Activated CD4-positive, alpha-beta T cell treated with anti-CD3 and anti-CD28 coated beads for 1 hour (primary cell): ENCODE data around the gene MGAT3.
"Not testable (repeated sequence)": the region's sequence is repeated elsewhere in the genome, so short reads cannot be mapped to it uniquely, and the experiment has no call there.

ENCODE experiments used
- DNase-seq: peaks from one replicate; pipeline ENCODE4 v3.0.0-alpha.2; 2020

Gene MGAT3

DNA sequence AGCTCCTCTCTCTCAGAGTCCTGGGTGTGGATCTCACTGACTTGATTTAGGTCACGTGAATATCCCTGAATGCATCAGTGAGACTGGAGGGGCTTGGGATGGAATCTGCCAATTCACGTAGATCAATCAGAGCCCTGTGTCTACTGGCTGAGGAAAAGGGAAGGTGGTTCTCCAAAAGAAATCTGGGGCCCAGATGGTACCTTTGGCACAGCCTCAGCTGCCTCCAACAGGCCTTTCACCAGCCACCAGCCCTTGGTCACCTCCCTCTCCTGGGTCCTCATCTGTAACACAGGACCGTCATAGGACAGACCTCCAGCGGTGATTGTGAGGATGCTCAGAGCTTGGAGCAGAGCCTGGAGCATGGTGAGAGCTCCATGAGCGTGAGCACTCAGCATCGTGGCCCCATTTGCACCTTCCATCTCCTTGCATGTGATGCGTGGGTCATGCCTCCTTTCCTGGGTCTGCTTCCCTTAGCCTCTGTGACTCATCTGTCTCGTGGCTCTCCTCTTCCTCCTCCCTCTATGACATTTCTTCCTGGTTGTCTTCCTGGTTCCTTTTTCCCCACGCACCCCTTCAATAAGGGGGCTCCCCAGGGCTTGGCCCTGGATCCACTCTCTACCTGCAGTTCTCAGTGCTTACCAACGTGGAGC lies 37.8 kb downstream of the MGAT3 start:
- DNase-seq, result no peak

DNA sequence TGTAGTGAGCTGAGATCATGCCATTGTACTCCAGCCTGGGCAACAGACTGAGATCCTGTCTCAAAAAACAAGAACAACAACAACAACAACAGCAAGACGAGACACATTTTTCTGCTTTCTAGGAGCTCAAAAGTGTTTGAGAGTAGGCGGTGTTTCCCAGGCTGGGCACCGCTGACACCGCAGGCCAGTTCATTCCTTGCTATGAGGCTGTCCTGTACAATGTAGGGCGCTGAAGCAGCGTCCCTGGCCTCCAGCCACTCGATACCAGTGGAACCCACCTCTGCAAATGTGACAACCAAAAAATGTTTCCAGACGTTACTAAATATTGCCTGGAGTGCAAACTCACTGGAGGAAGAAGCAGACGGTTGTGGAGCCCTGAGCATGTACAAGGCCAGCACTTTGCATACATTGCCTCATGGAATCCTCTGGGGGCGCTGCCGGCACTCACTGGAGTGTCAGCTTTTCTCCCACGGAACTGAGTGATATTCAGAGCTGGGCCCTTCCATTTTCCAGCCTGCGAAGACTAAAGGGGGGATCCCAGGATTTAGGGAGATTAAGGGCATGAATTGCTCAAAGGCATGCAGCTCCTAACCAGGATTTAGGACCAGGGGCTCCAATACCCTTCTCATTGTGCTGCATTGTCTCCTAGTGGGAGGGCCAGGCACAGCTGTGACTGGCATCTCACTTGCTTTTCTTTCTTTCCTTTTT lies 39.5 kb downstream of the MGAT3 start:
- peak; percentile 36 for DNase-seq

DNA sequence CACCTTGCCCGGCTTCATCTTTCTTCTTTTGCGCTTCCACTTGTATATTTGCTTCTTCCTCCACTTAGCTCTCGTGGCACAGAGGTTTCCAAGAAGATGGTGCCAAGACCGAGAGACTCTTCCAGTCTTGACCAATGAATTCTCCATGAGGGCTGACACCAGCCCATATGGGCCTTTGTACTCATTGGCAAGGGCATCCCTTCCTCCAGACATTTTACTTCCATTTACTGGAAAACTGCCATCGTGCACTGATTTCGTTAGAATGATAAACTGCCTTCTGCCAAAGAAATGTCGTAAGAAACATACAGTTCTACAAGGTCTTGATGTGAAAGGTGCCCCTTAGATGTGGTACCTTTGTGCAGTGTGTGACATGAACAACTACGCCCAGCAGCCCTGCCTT lies 40.6 kb downstream of the MGAT3 start:
- DNase-seq, result no peak

DNA sequence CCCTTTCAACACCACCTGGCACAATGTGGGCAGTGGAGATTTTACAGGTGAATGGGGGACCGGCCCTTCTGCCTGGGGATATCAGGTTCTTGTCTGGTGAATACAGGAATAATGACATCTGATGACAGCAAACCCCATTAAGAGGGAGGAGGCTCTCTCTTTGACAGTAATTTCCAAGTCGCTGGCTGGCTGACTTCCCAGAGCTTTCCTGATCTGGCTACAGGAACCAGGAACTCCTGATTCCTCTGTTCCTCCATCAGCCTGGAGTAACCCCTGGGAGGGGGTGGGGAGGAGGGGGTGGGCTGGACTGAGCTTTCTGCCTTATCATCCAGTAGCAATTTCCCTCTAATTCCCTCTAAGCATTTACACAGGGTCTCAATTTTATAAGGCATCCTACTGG lies 41.6 kb downstream of the MGAT3 start:
- no peak for DNase-seq

DNA sequence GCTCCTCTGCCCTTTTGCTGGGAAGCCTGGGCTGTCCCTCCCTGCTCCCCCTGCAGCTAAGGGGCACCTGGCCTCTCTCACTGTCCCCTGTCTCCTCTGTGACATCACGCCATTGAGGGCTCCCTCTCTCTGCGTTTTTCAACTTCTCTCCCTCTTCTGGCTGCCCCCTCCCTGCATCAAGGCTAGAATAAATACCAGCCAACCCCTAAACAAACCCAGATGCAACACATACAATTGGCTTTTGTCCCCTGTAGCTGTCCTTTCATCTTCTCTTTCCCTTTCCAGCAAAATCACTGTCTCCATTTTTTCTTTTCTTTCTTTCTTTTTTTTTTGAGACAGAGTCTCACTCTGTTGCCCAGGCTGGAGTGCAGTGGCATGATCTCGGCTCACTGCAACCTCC lies 42.0 kb downstream of the MGAT3 start:
- no peak for DNase-seq

DNA sequence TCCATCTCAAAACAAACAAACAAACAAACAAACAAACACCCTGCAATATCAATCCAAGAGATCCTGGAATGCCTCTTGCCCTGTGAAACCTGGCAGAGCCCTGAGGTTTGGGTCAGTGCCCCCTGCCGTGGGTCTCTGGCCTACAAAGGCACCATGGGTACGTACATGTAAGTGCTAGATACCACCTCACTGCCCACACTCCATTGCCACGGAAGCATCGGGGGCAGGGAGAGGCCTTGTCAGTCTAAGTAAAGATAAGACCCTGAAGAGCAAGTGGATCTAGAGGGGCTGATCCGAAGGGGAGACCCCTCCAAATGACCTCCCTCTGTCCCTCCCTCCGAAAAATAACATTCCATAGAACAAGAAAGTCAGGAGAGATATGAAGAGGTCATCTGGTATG lies 43.3 kb downstream of the MGAT3 start:
- DNase-seq, result no peak

DNA sequence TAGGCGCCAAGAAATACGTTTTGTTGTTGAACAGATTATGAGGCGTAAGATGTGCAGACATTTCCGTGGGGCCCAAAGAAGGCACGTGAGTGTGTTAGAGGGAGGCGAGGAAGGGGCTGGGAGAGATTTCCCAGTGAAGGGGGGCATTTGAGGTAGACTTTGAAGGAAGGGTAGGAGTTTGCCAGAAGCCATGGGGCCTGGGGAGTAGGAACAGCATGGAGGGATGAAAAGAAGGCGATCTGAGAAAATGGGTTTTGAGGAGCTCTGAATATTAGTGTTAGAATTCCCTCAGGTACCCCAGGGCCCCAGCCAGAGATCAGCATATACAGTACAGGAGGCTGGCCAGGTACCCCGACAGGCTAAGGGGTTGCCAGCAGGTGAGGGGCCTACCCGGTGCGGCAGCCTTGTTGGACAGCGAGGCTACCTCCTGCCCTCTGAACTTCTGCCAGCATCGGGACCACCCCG lies 44.9 kb downstream of the MGAT3 start:
- DNase-seq, result no peak

DNA sequence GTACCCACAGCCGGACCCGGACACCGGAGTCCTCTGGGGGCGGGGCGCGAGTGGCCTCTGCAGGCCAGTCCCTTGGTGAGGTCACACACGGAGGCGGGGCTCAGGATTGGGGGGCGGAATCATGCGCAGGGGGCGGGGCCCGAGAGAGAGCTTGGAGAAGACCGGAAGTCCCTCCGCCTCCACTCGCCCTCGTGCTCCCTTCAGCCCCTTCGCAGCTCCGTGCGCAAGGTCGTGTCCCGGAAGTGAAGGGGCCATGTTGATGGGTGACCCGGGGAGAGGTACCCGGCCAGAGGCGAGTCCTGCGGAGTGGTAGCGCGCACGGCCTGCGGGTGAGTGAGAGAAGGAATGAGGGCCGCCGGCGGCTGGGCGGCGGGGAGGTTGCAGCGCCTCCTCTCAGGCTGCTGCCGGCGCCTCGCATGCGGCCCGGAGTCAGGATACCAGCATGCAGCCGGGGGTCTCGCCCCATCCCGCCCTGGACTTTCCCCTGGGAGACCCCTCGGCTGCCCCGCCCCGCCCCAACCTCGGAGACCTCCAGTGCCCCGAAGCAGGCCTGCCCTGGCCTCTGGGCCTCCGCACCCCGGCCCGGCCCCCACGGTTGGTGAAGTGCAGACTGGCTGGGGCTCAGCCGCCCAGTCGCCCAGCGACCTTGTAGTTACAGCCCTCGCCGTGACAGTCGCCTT lies 45.4 kb downstream of the MGAT3 start, which contains the start of gene MIEF1:
MIEF1 (plus strand) TSS at position 182 of the 680 bp plus-strand sequence. CDS start 9,005 bp downstream, outside the sequence.
- peak; percentile 80 for DNase-seq

DNA sequence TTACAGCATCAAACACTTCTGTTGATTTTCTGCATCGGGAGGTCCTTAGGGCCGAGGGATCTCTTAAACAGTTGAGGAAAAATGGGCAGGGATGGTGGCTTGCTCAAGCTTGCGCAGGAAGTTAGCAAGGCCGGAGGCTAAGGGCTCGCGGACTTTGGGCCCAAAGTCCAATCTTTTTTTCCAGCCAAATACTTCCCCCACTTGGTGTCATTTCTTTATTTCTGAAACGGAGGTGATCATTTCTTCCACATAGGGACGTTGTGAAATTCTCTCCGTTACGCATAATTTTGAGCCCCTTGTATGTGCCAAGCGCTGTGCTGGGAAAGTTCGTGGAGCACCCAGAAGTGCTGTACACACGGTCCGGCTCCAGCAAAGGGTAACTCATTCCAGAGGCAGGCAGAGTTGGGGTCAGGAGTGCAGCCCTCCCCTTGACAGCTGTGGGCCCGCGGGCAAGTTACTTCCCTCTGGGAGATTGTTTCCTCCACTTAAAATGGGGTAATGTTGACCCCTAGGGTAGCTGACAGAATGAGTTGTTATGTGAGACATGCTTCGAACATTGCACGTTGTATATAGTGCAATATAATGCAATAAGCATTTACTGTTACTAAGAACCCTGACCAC lies 46.1 kb downstream of the MGAT3 start:
- DNase-seq, result no peak

DNA sequence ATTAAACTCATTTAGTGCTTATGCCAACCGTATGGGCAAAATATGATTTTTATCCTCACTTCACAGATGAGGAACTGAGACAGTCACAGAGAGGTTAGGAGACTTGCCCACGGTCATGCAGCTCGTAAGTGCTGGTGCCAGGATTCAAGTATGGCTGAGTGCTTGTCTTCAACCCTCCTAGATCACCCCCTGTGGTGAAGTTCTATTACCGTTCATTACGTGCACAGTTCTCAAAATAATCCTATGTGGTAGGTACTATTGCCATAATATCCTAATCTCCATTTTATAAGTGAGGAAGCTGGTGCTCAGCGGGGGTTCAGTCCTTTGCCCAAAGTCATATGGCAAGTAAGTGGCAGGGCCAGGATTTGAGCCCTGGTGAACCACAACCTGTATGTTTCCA lies 46.8 kb downstream of the MGAT3 start:
- DNase-seq, result no peak

DNA sequence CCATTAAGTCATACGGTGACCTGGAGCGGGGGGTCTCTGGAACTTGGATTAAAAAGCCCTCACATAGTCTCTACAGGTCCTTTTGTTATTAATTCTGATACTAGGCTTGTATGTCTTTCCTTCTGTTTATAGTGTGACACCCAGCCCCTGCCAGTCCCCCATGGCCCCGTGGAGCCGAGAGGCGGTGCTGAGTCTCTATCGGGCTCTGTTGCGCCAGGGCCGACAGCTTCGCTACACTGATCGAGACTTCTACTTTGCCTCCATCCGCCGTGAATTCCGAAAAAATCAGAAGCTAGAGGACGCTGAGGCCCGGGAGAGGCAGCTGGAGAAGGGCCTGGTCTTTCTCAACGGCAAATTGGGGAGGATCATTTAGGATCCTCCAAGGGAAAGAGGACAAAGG lies 47.3 kb downstream of the MGAT3 start:
- no peak for DNase-seq

DNA sequence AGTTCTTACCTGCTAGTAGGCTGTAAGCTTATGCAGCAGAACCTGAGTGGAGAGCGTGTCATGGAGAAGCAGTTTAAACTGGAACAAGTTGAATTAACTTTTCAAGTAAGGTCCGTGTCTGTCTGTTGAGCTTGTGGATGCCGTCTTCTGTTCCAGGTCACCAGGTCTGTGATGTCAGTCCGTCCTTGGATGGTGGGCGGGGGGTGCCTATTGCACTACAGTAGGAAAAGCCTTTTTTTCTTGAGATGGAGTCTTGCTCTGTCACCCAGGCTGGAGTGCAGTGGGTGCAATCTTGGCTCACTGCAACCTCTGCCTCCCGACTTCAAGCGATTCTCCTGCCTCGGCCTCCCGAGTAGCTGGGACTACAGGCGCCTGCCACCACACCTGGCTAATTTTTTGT lies 50.2 kb downstream of the MGAT3 start:
- not testable (repeated sequence) for DNase-seq

DNA sequence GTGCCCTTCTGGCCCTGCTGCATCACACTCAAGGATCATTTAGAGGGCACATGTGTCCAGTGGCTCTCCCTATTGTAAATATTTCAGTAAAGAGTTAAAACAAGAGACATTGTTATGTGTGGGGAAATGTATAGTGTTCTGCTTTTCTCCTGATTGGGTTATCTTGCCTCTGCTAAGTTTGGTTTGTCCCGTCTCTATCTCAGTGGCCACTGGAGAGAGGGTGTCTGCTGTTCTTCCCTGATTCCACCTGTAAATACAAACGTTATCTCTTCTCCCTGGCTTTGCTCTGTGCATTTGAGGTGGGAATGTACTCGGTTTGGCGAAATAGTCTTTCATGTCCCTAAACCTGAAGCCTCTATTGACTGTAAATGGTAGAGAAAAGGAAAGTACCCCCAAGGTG lies 51.6 kb downstream of the MGAT3 start:
- DNase-seq, result no peak

DNA sequence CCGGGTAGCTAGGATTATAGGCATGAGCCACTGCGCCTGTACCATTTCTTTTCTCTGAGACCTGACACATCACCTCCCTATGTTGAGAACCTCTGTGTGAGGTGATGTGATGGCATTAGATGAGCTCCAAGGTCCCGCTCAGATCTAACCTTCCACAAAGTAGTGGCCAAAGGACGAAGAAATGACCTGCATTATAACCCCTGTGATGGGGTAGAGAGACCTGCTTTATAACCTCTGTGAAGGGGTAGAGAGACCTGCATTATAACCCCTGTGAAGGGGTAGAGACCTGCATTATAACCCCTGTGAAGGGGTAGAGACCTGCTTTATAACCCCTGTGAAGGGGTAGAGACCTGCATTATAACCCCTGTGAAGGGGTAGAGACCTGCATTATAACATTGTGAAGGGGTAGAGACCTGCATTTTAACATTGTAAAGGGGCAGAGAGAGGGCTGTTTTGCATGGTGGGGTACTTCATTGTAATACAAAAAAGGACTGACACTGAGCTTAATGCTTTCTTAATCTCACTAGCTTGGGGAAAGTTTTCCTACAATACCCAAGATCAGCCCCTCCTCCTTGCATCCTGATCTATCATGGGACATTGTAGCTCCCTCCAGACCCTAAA lies 53.8 kb downstream of the MGAT3 start:
- DNase-seq, result no peak

DNA sequence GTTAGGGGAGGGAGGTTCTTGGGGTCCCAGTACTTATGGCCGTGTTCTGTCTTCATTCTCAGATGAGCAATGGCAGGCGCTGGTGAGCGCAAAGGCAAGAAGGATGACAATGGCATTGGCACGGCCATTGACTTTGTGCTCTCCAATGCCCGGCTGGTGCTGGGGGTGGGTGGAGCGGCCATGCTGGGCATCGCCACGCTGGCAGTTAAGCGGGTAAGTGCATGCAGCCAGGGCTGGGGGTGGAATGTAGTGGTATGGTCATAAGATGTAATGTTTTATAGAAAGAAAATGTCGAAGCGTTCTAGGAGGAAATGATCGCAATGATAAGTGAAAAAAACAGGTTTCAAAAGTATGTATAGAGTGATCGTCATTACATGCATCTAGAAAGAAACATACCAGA lies 54.4 kb downstream of the MGAT3 start:
- no peak for DNase-seq

DNA sequence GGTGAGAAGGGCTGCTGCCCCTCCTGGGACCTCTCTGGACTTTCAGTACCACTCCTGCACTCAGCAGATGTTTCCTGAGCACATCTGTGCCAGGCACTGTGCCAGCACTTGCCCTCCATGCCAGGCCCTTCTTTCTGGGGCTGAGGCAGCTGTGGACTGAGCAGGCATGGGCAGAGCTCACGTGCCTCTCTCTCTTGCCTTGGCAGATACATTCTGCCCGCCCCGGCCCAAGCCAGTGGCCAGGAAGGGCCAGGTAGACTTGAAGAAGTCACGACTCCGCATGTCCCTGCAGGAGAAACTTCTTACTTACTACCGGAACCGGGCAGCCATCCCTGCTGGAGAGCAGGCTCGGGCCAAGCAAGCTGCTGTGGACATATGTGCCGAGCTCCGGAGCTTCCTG lies 55.2 kb downstream of the MGAT3 start:
- no peak for DNase-seq

DNA sequence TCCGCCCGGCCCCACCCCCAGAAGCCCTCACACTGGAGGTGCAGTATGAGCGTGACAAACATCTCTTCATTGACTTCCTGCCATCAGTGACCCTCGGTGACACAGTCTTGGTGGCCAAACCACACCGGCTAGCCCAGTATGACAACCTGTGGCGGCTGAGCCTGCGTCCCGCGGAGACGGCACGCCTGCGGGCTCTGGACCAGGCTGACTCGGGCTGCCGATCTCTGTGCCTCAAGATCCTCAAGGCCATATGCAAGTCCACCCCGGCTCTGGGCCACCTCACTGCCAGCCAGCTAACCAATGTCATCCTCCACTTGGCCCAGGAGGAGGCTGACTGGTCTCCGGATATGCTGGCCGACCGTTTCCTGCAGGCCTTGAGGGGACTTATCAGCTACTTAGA lies 57.0 kb downstream of the MGAT3 start:
- no peak for DNase-seq

DNA sequence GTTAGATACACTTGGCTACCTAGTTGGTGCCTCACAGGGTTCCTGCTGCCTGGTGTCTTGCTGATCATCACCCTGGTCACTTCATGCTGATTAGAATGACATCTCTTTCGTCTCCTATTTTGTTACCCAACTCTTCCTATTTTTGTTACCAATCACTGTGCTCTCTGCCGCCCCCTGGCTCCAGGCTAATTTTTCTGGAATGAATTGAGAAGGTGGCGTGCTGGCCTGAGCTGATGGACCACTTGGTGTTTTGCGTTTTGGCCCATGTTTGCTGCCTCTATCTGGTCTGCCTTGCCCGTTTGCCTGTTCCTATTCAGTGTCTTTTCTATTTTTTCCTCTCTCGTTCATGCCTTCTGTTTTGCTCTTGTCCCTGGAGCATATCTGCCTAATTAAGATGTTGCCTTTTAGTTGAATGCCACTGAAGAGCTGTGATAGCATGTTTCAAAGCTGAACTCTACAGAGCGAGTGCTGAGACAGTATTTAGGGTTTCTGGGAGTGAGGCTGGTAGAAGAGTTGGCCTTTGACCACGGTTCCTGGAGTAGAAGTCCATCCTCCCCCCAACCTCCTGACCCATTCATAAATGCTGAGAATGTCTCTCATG lies 57.7 kb downstream of the MGAT3 start:
- no peak for DNase-seq

DNA sequence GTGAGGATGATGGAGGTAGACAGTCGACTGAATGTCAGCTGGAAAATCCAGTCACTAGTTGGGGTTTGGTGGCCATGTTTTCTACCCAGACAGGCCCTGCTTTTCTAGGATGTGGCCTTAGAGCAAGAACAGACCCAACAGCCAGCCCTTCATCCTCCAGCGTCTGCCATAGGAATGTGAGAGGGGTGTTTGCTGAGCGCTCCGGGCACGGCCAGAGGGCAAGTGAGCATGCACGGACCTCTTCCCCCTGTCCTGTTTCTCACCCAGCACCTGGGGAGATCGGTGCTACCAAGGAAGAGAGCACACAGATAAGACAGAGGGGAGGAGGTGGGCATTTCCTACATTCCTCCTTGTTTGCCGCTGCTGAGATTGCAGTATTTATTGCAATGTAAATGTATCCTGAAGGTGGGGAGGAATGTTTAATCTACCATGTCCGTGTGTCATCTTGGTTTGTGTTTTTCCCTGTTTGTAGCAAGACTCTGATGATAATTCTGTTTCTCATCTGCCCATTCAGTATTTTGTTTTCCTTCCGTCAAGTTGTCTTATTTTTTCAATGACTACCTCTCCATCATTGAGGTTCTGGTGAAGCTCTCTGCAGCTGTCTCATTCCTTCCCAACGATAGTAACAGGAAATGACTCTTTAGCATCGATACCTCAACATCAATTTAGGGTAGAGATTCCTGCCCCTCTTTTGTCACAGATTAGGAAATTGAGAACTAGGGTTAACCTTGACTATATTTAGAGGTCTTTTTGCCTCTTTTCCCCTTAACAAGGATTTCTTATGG lies 58.6 kb downstream of the MGAT3 start:
- DNase-seq, result no peak

DNA sequence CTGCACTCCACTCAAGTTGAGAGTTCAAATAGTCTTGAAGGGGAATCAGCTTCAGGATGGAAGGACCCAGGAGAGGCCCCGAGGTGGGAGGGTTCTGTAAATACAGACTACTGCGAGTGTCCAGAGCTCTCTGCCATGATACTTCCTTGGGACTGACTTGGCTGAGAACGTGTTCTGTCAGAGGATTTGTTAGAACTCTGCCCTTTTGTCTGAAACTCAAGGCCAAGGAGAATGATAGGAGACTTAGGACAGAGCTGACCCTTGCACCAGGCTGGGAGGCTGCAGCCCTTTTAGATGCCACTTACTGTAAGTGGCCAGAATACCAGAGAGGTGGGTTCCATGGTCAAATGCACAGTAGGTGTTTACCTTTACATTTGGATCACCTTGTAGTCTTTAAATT lies 60.7 kb downstream of the MGAT3 start:
- DNase-seq, result no peak

DNA sequence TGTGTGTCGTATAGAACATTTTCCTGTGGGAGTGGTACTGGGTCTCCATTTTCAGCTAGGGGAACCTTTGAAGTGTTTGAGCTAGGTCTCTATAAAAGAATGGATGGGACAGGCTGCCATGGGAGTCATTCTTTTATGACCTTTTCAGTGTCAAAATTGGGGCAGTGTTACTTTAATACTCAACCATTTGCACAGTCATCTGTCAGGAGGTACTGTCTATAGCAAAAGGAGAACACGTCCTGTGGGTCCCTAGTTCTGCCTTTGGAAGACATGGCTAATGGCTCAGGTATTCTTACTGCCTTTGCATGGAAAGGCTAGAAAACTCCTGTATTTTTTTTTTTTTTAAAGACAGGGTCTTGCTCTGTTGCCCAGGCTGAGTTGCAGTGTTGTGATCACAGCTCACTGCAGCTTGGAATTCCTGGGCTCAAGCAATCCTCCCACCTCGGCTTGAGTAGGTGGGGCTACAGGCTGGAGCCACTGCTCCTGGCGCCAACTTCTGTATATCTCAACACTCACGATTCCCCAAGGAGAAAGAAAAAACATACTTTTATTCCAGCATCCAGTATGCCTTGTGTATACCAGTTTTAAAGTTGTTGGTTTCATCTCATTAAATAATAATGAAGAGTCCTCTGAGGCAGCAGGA lies 61.5 kb downstream of the MGAT3 start:
- DNase-seq, result no peak
